Measurements from ENCODE around the gene KCNK2. TPM values are rescaled to one million over a fixed set of nuclear protein-coding genes. Genes with fewer than 3 reads are reported as not detected.

KCNK2 gene
- total and polyA plus RNA-seq, 5 donors from 2014 or later: not detected

- Histone ChIP-seq H3K27ac (ENCODE audit: insufficient read depth, low read length, poor library complexity, severe bottlenecking) (no peak overlapping the region), H3K9me3 (ENCODE audit: control insufficient read depth in 2 of 2, low read length in 2 of 2) (no peaks in the 10 kb centered on the region), H3K4me3 (ENCODE audit: low read depth, low read length) (no peak overlapping the region), H3K4me1 (ENCODE audit: control insufficient read depth, insufficient read depth, low read length, poor library complexity, severe bottlenecking) (no peaks in the 10 kb centered on the region), H3K36me3 (ENCODE audit: control insufficient read depth, insufficient read depth, low read length) (no peaks in the 10 kb centered on the region), H3K27me3 (ENCODE audit: control insufficient read depth, insufficient read depth, low read length) (no peaks in the 10 kb centered on the region)
- H3K4me1 Mint-ChIP-seq: no peaks in the 10 kb centered on the region
- no peak overlapping the region for H3K4me3 Mint-ChIP-seq
- no peak overlapping the region for H3K27ac Mint-ChIP-seq
- peaks cover 0 to 8% (median 1%) of the 10 kb centered on the region in 7 donors for H3K9me3 Mint-ChIP-seq
- no peaks in the 10 kb centered on the region for H3K27me3 Mint-ChIP-seq
- no peak for DNase-seq
- H3K36me3 Mint-ChIP-seq: no peaks in the 10 kb centered on the region
- no peak for ATAC-seq (ENCODE audit: low read depth in 2 of 2)
Observed at GRCh38 chr1:215241451-215241850, 158.9 kb downstream of the KCNK2 start.

- ATAC-seq (ENCODE audit: low read depth in 2 of 2) (no peak), DNase-seq (no peak)
- no peaks in the 10 kb centered on the region for H3K4me1 ChIP-seq (ENCODE audit: control insufficient read depth, insufficient read depth, low read length, poor library complexity, severe bottlenecking)
- Mint-ChIP-seq H3K4me3 (no peak overlapping the region), H3K9me3 (peaks cover 0 to 8% (median 1%) of the 10 kb centered on the region in 7 donors), H3K27me3 (no peaks in the 10 kb centered on the region), H3K36me3 (no peaks in the 10 kb centered on the region), H3K4me1 (no peaks in the 10 kb centered on the region), H3K27ac (no peak overlapping the region)
- no peaks in the 10 kb centered on the region for H3K36me3 ChIP-seq (ENCODE audit: control insufficient read depth, insufficient read depth, low read length)
- no peaks in the 10 kb centered on the region for H3K27me3 ChIP-seq (ENCODE audit: control insufficient read depth, insufficient read depth, low read length)
- no peak overlapping the region for H3K4me3 ChIP-seq (ENCODE audit: low read depth, low read length)
- H3K9me3 ChIP-seq (ENCODE audit: control insufficient read depth in 2 of 2, low read length in 2 of 2): no peaks in the 10 kb centered on the region
- H3K27ac ChIP-seq (ENCODE audit: insufficient read depth, low read length, poor library complexity, severe bottlenecking): no peak overlapping the region
Observed at GRCh38 chr1:215243345-215244054, 161.0 kb downstream of the KCNK2 start.

- H3K9me3 Mint-ChIP-seq: peaks cover 0 to 13% (median 0%) of the 10 kb centered on the region in 7 donors
- H3K27ac ChIP-seq (ENCODE audit: insufficient read depth, low read length, poor library complexity, severe bottlenecking): no peak overlapping the region
- no peaks in the 10 kb centered on the region for H3K4me1 ChIP-seq (ENCODE audit: control insufficient read depth, insufficient read depth, low read length, poor library complexity, severe bottlenecking)
- DNase-seq (no peak), ATAC-seq (ENCODE audit: low read depth in 2 of 2) (no peak)
- no peaks in the 10 kb centered on the region for H3K27me3 Mint-ChIP-seq
- H3K36me3 Mint-ChIP-seq: no peaks in the 10 kb centered on the region
- no peaks in the 10 kb centered on the region for H3K9me3 ChIP-seq (ENCODE audit: control insufficient read depth in 2 of 2, low read length in 2 of 2)
- H3K4me3 Mint-ChIP-seq: no peak overlapping the region
- H3K36me3 ChIP-seq (ENCODE audit: control insufficient read depth, insufficient read depth, low read length): no peaks in the 10 kb centered on the region
- no peak overlapping the region for H3K4me3 ChIP-seq (ENCODE audit: low read depth, low read length)
- no peaks in the 10 kb centered on the region for H3K27me3 ChIP-seq (ENCODE audit: control insufficient read depth, insufficient read depth, low read length)
- H3K4me1 Mint-ChIP-seq: no peaks in the 10 kb centered on the region
- no peak overlapping the region for H3K27ac Mint-ChIP-seq
Observed at GRCh38 chr1:215250913-215251312, 168.4 kb downstream of the KCNK2 start.

- no peaks in the 10 kb centered on the region for H3K27me3 Mint-ChIP-seq
- no peak overlapping the region for H3K27ac Mint-ChIP-seq
- H3K4me1 Mint-ChIP-seq: no peaks in the 10 kb centered on the region
- Histone ChIP-seq H3K27ac (ENCODE audit: insufficient read depth, low read length, poor library complexity, severe bottlenecking) (no peak overlapping the region), H3K4me1 (ENCODE audit: control insufficient read depth, insufficient read depth, low read length, poor library complexity, severe bottlenecking) (no peaks in the 10 kb centered on the region), H3K9me3 (ENCODE audit: control insufficient read depth in 2 of 2, low read length in 2 of 2) (no peaks in the 10 kb centered on the region), H3K4me3 (ENCODE audit: low read depth, low read length) (no peak overlapping the region), H3K36me3 (ENCODE audit: control insufficient read depth, insufficient read depth, low read length) (no peaks in the 10 kb centered on the region), H3K27me3 (ENCODE audit: control insufficient read depth, insufficient read depth, low read length) (no peaks in the 10 kb centered on the region)
- H3K36me3 Mint-ChIP-seq: no peaks in the 10 kb centered on the region
- ATAC-seq (ENCODE audit: low read depth in 2 of 2) (no peak), DNase-seq (no peak)
- peaks cover 0 to 13% (median 0%) of the 10 kb centered on the region in 7 donors for H3K9me3 Mint-ChIP-seq
- H3K4me3 Mint-ChIP-seq: no peak overlapping the region
Observed at GRCh38 chr1:215251428-215251827, 168.9 kb downstream of the KCNK2 start.

GRCh38 chr1:215252164-215252563 is 169.6 kb downstream of the KCNK2 start:
- no peak overlapping the region for H3K27ac ChIP-seq (ENCODE audit: insufficient read depth, low read length, poor library complexity, severe bottlenecking)
- H3K4me1 Mint-ChIP-seq: no peaks in the 10 kb centered on the region
- no peaks in the 10 kb centered on the region for H3K27me3 Mint-ChIP-seq
- no peak overlapping the region for H3K4me3 ChIP-seq (ENCODE audit: low read depth, low read length)
- DNase-seq: no peak
- no peaks in the 10 kb centered on the region for H3K4me1 ChIP-seq (ENCODE audit: control insufficient read depth, insufficient read depth, low read length, poor library complexity, severe bottlenecking)
- H3K9me3 Mint-ChIP-seq: peaks cover 0 to 13% (median 0%) of the 10 kb centered on the region in 7 donors
- no peaks in the 10 kb centered on the region for H3K9me3 ChIP-seq (ENCODE audit: control insufficient read depth in 2 of 2, low read length in 2 of 2)
- H3K4me3 Mint-ChIP-seq: no peak overlapping the region
- H3K36me3 Mint-ChIP-seq: no peaks in the 10 kb centered on the region
- no peaks in the 10 kb centered on the region for H3K27me3 ChIP-seq (ENCODE audit: control insufficient read depth, insufficient read depth, low read length)
- ATAC-seq (ENCODE audit: low read depth in 2 of 2): no peak
- no peak overlapping the region for H3K27ac Mint-ChIP-seq
- H3K36me3 ChIP-seq (ENCODE audit: control insufficient read depth, insufficient read depth, low read length): no peaks in the 10 kb centered on the region

- Histone ChIP-seq H3K36me3 (ENCODE audit: control insufficient read depth, insufficient read depth, low read length) (no peaks in the 10 kb centered on the region), H3K27me3 (ENCODE audit: control insufficient read depth, insufficient read depth, low read length) (no peaks in the 10 kb centered on the region), H3K4me1 (ENCODE audit: control insufficient read depth, insufficient read depth, low read length, poor library complexity, severe bottlenecking) (no peaks in the 10 kb centered on the region), H3K27ac (ENCODE audit: insufficient read depth, low read length, poor library complexity, severe bottlenecking) (no peak overlapping the region), H3K9me3 (ENCODE audit: control insufficient read depth in 2 of 2, low read length in 2 of 2) (no peaks in the 10 kb centered on the region), H3K4me3 (ENCODE audit: low read depth, low read length) (no peak overlapping the region)
- no peak for DNase-seq
- Mint-ChIP-seq H3K9me3 (peaks cover 0 to 12% (median 4%) of the 10 kb centered on the region in 7 donors), H3K27me3 (peaks cover 4% of the 10 kb centered on the region), H3K36me3 (no peaks in the 10 kb centered on the region), H3K27ac (no peak overlapping the region), H3K4me1 (no peaks in the 10 kb centered on the region), H3K4me3 (no peak overlapping the region)
- ATAC-seq (ENCODE audit: low read depth in 2 of 2): no peak
Observed at GRCh38 chr1:215256936-215257679, 174.6 kb downstream of the KCNK2 start.

- no peak overlapping the region for H3K27ac Mint-ChIP-seq
- H3K27me3 Mint-ChIP-seq: peaks cover 4% of the 10 kb centered on the region
- H3K4me1 ChIP-seq (ENCODE audit: control insufficient read depth, insufficient read depth, low read length, poor library complexity, severe bottlenecking): no peaks in the 10 kb centered on the region
Observed at GRCh38 chr1:215260711-215261110, 178.2 kb downstream of the KCNK2 start.

More at GRCh38 chr1:215260711-215261110, 178.2 kb downstream of the KCNK2 start:
- Histone ChIP-seq H3K4me3 (ENCODE audit: low read depth, low read length) (no peak overlapping the region), H3K27me3 (ENCODE audit: control insufficient read depth, insufficient read depth, low read length) (no peaks in the 10 kb centered on the region), H3K36me3 (ENCODE audit: control insufficient read depth, insufficient read depth, low read length) (no peaks in the 10 kb centered on the region), H3K9me3 (ENCODE audit: control insufficient read depth in 2 of 2, low read length in 2 of 2) (no peaks in the 10 kb centered on the region), H3K27ac (ENCODE audit: insufficient read depth, low read length, poor library complexity, severe bottlenecking) (no peak overlapping the region)
- H3K4me1 Mint-ChIP-seq: no peaks in the 10 kb centered on the region
- peaks cover 0 to 10% (median 5%) of the 10 kb centered on the region in 7 donors for H3K9me3 Mint-ChIP-seq
- no peak for ATAC-seq (ENCODE audit: low read depth in 2 of 2)
- no peak for DNase-seq
- no peak overlapping the region for H3K4me3 Mint-ChIP-seq
- no peaks in the 10 kb centered on the region for H3K36me3 Mint-ChIP-seq
